Ishikawa (cell line): ENCODE results near the gene SRRM2.

Source experiments
- CEBPB ChIP-seq: IDR thresholded peaks from 2 replicates; pipeline ENCODE4 v1.6.1; 2012
- CREB1 ChIP-seq: IDR thresholded peaks from 2 replicates; pipeline ENCODE4 v1.6.1; 2012; ENCODE audit warnings: low read depth
- EGR1 ChIP-seq: IDR thresholded peaks from 2 replicates; pipeline ENCODE4 v1.6.1; 2012
- EP300 ChIP-seq: IDR thresholded peaks from 2 replicates; pipeline ENCODE4 v1.6.1; 2012; ENCODE audit warnings: borderline replicate concordance
- FOXM1 ChIP-seq: IDR thresholded peaks from 2 replicates; pipeline ENCODE4 v1.6.1; 2012; ENCODE audit warnings: low read depth, borderline replicate concordance
- MAX ChIP-seq: IDR thresholded peaks from 2 replicates; pipeline ENCODE4 v1.6.1; 2012
- NFIC ChIP-seq: IDR thresholded peaks from 2 replicates; pipeline ENCODE4 v1.6.1; 2012
- RAD21 ChIP-seq: IDR thresholded peaks from 2 replicates; pipeline ENCODE4 v1.6.1; 2012; ENCODE audit warnings: low read depth
- REST ChIP-seq: IDR thresholded peaks from 2 replicates; pipeline ENCODE4 v1.6.1; 2012; ENCODE audit warnings: low read depth, mild to moderate bottlenecking
- TAF1 ChIP-seq: IDR thresholded peaks from 2 replicates; pipeline ENCODE4 v1.6.1; 2012; ENCODE audit warnings: low read depth, mild to moderate bottlenecking
- TCF12 ChIP-seq: IDR thresholded peaks from 2 replicates; pipeline ENCODE4 v1.6.1; 2012; ENCODE audit warnings: low read depth
- TEAD4 ChIP-seq: IDR thresholded peaks from 2 replicates; pipeline ENCODE4 v1.6.1; 2012
- YY1 ChIP-seq: IDR thresholded peaks from 2 replicates; pipeline ENCODE4 v1.6.1; 2012; ENCODE audit warnings: low read depth
- ZBTB7A ChIP-seq: IDR thresholded peaks from 2 replicates; pipeline ENCODE4 v1.6.1; 2012; ENCODE audit warnings: low read depth
- TF ChIP-seq, protein P1 (sequence below): IDR thresholded peaks from 2 replicates; pipeline ENCODE4 v1.6.1; 2012

SRRM2 gene

DNA sequence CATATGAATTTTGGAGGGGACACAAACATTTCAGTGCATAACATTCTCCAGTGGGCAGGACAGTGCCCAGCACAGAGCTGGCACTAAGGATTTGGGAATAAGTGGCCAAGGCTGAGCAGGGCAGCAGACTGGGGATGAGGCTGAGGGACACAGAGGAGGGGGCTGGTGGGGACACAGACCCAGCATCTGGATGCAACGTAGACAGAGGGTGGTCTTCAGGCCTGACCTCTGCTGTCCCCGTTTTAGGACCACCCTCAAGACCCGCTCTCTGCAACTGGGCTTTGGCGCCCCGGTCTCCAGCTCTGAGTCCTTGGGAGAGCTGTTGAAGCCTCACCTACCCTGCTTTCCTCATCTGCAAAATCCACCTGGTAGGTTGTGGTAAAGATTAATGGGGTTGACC, 38.2 kb downstream of the SRRM2 start:
- TF ChIP-seq, protein P1, sequence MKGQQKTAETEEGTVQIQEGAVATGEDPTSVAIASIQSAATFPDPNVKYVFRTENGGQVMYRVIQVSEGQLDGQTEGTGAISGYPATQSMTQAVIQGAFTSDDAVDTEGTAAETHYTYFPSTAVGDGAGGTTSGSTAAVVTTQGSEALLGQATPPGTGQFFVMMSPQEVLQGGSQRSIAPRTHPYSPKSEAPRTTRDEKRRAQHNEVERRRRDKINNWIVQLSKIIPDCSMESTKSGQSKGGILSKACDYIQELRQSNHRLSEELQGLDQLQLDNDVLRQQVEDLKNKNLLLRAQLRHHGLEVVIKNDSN, result no peak
- no peak for TF ChIP-seq CEBPB

DNA sequence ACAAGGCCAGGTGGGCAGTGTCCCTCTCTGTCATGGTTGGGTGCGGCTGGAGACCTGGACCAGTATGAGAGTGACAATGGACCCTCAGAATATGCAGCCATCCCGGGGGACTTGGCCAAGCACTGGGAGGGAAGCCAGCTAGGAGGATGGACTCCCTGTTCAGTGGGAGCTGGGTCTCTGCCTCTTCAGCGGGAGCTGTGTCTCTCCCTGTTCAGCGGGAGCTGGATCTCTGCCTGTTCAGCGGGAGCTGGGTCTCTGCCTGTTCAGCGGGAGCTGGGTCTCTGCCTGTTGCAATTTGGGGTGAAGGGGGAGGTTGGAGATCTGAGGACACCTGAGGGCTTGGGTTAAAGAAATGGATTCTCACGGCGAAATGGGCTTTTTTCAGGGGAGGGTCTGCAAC, 38.7 kb downstream of the SRRM2 start:
- TF ChIP-seq TCF12 (no peak), MAX (no peak), REST (no peak), RAD21 (no peak), TEAD4 (no peak), CREB1 (no peak), ZBTB7A (no peak), EP300 (no peak), FOXM1 (no peak), NFIC (no peak), CEBPB (no peak), YY1 (no peak), EGR1 (no peak), TAF1 (no peak)
- TF ChIP-seq, protein P1, result no peak

- TF ChIP-seq CEBPB (no peak), RAD21 (no peak), EP300 (no peak), FOXM1 (no peak), MAX (no peak), TAF1 (no peak), TEAD4 (no peak), NFIC (no peak), CREB1 (no peak), YY1 (no peak), TCF12 (no peak), REST (no peak), EGR1 (no peak), ZBTB7A (no peak)
- TF ChIP-seq, protein P1, result no peak
Observed at GRCh38 chr16:2792940-2793339, 40.5 kb downstream of the SRRM2 start.

DNA sequence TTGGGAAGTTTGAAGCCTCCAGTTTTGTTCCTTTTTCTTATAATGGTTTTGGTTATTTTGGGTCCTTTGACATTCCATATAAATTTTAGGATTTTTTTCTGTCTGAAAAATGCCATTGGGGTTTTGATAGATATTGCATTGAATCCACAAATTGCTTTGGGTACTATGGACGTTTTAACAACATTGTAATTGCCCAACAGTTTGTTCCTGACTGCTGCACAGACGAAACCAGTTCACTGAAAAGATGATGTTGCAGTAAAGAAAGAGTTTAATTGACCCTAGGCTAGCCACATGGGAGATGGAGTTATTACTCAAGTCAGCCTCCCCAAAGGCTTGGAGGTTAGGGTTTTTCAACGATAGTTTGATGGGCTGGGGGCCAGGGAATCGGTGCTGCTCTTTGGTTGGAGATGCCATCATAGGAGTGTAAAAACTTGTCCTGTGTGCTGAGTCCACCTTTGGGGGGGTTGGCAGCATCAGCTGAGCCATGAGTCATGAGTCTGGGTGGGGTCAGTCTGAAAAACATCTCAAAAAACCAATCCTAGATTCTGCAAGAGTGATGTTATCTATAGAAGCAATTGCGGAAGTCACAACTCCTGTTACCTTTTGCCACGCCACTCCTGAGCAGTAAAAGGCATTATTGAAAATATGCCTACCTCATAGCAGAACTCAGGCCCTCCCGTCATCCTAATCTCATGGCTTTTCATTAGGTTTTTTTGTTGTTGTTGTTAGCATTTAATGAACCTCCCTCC, 43.1 kb downstream of the SRRM2 start:
- no peak for TF ChIP-seq MAX
- TF ChIP-seq REST, result no peak
- TF ChIP-seq EGR1, result no peak
- TF ChIP-seq, protein P1, result no peak
- no peak for TF ChIP-seq ZBTB7A
- no peak for TF ChIP-seq NFIC
- no peak for TF ChIP-seq CREB1
- TF ChIP-seq CEBPB, result no peak
- TF ChIP-seq YY1, result no peak
- TF ChIP-seq TEAD4, result no peak
